Measurements from ENCODE around the gene FFAR4.

GRCh38 chr10:93535293-93535692 is 31.2 kb upstream of the FFAR4 start:
- TF ChIP-seq RAD21 (IDR thresholded peaks at IDR 0.05; ENCODE audit: low read length) (no peak), POLR2A (IDR thresholded peaks at IDR 0.05; ENCODE audit: low read depth, low read length) (no peak), MAFK (IDR thresholded peaks at IDR 0.05; ENCODE audit: low read depth, low read length) (no peak), RFX5 (IDR thresholded peaks at IDR 0.05; ENCODE audit: low read depth, low read length) (no peak), FOS (IDR thresholded peaks at IDR 0.05; ENCODE audit: low read depth, low read length) (no peak), MAZ (IDR thresholded peaks at IDR 0.05; ENCODE audit: borderline replicate concordance, low read depth, low read length) (no peak), CHD1 (IDR thresholded peaks at IDR 0.05; ENCODE audit: low read depth, low read length) (no peak), MXI1 (IDR thresholded peaks at IDR 0.05; ENCODE audit: borderline replicate concordance, low read depth, low read length) (no peak)
- TF ChIP-seq, protein P1, sequence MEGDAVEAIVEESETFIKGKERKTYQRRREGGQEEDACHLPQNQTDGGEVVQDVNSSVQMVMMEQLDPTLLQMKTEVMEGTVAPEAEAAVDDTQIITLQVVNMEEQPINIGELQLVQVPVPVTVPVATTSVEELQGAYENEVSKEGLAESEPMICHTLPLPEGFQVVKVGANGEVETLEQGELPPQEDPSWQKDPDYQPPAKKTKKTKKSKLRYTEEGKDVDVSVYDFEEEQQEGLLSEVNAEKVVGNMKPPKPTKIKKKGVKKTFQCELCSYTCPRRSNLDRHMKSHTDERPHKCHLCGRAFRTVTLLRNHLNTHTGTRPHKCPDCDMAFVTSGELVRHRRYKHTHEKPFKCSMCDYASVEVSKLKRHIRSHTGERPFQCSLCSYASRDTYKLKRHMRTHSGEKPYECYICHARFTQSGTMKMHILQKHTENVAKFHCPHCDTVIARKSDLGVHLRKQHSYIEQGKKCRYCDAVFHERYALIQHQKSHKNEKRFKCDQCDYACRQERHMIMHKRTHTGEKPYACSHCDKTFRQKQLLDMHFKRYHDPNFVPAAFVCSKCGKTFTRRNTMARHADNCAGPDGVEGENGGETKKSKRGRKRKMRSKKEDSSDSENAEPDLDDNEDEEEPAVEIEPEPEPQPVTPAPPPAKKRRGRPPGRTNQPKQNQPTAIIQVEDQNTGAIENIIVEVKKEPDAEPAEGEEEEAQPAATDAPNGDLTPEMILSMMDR (conservative IDR thresholded peaks at IDR 0.05; ENCODE audit: low read depth, low read length) = no peak
- TF ChIP-seq, protein P2, sequence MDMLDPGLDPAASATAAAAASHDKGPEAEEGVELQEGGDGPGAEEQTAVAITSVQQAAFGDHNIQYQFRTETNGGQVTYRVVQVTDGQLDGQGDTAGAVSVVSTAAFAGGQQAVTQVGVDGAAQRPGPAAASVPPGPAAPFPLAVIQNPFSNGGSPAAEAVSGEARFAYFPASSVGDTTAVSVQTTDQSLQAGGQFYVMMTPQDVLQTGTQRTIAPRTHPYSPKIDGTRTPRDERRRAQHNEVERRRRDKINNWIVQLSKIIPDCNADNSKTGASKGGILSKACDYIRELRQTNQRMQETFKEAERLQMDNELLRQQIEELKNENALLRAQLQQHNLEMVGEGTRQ (IDR thresholded peaks at IDR 0.05; ENCODE audit: low read depth, low read length) = no peak
- TF ChIP-seq, protein P3, sequence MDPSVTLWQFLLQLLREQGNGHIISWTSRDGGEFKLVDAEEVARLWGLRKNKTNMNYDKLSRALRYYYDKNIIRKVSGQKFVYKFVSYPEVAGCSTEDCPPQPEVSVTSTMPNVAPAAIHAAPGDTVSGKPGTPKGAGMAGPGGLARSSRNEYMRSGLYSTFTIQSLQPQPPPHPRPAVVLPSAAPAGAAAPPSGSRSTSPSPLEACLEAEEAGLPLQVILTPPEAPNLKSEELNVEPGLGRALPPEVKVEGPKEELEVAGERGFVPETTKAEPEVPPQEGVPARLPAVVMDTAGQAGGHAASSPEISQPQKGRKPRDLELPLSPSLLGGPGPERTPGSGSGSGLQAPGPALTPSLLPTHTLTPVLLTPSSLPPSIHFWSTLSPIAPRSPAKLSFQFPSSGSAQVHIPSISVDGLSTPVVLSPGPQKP (IDR thresholded peaks at IDR 0.05; ENCODE audit: borderline replicate concordance, low read depth, low read length) = no peak
